IPS-11a (cell line): ENCODE results near the gene ZNF182.
"Not testable (repeated sequence)": the region's sequence is repeated elsewhere in the genome, so short reads cannot be mapped to it uniquely, and the experiment has no call there.

Experiments used
- H3K4me3 ChIP-seq: one replicate; pipeline ENCODE4 v1.5.1; 2013; ENCODE audit warnings: low read depth, low read length, control low read depth

Gene ZNF182

DNA sequence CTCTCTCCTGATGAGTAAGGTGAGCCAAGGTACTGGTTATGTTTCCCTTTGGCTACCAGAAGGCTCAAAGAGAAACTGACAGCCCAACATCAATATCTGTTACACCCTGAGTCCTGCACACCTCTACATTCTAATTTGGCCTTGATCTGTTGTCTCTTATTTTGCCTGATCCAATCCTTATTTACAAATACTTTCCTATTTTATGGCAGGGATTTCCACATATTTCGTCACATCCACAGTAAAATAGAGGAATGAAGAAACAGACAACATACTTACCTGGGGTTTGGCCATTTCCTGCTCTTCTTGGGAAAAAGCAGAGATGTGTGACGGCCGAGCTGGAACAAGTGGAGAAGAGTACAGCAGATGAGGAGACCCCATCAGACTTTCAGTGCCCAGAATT lies 1.5 kb downstream of the ZNF182 start:
- no peak overlapping the region for H3K4me3 ChIP-seq

DNA sequence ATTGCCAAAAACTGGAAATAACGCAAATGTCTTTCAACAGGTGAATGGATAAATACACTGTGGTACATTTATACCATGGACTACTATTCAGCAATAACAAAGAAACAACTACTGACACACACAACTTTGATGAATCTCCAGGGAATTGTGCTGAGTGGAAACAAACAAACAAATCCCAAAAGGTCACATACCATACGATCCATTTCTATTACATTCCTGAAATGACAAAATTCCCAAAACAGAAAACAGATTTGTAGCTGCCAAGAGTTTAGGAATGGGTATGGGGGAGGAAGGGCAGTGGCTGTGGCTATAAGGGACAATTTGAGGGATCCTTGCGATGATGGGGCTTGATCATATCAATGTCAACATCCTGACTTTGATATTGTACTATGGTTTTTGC lies 2.5 kb downstream of the ZNF182 start:
- H3K4me3 ChIP-seq, result no peak overlapping the region

DNA sequence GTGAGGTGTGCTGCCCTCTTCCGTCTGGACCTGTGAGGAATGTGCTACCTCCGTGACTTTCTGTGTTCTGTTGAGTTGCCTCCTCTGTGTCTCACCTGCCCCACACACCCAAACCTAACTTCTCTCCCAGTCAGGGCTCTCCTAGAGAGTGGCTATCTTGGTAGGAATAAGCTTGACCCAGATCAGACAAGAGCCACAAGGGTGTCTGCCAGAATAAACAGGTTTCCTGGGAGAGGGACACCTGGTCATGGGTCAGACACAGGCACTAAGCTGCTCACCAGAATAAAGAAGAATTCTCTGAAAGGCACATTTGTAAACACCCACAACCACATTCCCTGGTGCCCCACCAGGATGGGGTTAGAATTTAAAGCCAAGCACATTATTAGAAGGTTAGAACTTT lies 11.1 kb downstream of the ZNF182 start:
- no peak overlapping the region for H3K4me3 ChIP-seq

DNA sequence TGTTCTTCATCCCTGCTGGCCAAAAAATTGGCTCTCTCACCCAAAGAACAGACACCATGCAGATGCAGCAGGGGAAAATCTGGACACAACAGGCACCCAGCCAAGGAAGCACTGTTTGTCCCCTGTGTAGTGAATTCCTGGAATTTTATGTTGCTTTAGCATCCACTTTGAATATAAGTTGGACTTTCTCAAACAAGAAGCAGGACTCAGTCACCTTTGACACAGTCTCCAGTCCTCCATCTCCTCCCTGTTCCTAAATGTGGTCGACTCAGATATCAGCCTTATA lies 11.8 kb downstream of the ZNF182 start:
- H3K4me3 ChIP-seq, result no peak overlapping the region

DNA sequence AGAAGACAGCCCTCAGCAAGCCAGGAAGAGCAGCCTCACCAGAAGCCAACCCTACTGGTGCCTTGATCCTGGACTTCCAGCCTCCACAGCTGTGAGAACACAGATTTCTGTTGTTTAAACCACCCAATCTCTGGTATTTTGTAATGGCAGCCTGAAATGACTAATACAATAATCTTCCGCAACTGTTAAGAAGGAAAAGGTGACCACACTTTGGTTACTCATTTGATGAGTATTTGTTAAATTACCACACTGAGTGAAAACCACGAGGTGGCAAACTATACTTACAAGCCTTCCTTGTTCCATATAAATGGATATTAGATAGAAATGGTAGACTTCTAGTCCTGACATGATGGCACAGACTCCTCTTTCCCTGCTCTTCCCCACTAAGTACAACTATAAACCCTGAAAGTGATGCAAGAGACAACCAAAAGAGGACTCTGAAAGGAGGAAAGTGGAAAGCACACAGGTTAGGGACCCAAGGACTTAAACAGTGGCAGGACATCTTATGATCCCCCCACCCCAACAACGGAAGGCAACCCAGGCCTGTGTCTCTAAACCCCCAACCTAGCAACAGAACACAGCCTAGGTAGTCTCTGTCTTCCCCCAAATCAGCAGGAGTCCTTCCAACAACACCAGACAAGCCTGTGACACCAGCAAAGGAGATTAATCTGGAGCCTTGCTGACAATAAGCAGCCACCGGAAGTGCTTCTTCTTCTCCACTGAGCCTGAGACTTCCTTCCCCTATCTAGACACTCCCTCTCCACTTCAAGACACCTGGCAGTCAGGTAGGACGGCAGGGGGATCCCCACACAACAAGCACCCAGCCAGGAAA lies 12.3 kb downstream of the ZNF182 start:
- H3K4me3 ChIP-seq, result no peak overlapping the region

DNA sequence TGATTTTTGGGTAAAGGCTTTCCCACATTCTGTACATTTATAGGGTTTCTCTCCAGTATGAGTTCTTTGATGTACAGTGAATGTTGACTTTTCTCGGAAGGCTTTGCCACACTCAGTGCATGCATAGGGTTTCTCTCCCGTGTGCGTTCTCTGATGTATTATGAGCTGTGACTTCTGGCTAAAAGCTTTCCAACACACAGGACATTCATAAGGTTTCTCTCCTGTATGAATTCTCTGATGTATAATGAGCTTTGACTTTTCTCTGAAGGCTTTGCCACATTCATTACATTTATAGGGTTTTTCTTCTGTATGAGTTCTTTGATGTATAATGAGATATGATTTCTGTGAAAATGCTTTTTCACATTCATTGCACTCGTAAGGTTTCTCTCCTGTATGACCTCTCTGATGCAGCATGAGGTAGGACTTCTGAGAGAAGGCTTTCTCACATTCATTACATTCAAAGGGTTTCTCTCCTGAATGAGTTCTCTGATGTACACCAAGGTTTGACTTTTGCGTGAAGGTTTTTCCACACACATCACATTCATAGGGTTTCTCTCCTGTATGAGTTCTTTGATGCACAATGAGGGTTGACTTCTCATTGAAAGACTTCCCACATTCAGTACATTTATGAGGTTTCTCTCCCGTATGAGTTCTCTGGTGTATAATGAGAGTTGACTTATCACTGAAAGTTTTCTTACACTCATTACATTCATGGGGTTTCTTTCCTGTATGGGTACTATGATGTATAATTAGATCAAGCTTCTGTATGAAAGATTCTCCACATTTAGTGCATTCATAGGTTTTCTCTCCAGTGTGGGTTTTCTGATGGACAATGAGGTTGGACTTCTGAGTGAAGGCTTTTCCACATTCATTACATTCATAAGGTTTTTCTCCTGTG lies 27.3 kb downstream of the ZNF182 start:
- no peak overlapping the region for H3K4me3 ChIP-seq

DNA sequence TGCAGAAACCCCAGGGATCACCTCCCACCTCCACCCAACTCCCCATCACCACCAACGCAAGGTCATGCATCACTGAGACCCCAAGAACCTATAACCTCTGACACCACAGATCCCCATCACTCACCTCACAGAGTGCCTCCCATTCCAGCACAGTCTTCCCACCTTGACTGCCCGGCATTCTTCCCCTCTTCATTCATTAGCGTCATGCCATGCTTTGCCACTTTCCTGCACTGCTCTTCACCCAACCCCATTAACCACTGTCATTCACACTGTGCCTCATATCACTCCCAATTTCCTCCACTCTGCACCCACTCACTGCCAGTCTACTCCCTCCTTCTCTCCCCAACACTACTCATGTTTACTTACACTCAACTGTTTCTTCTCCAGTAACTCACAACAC lies 30.6 kb downstream of the ZNF182 start:
- H3K4me3 ChIP-seq, result no peak overlapping the region

DNA sequence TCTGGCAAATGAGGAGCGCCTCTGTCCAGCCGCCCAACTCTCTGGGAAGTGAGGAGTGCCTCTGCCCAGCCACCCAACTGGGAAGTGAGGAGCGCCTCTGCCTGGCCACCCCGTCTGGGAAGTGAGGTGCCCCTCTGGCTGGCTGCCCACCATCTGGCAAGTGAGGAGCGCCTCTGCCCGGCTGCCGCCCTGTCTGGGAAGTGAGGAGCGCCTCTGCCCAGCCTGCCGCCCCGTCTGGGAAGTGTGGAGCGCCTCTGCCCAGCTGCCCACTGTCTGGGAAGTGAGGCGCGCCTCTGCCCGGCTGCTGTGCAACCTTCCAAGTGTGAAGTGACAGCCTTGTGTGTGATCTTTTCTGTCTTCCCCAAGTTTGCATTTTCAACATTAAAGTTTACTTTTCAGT lies 38.3 kb downstream of the ZNF182 start:
- not testable (repeated sequence) for H3K4me3 ChIP-seq

DNA sequence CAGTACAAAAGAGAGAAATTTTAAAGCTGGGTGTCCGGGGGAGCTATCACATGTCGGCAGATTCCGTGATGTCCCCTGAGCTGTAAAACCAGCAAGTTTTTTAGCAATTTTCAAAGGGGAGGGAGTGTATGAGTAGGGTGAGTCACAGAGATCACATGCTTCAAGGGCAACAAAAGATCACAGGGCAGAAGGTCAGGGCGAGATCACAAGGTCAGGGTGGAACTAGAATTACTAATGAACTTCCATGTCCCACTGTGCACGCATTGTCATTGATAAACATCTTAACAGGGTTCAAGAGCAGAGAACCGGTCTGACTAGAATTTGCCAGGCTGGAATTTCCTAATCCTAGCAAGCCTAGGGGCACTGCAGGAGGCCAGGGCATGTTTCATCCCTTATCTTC lies 42.0 kb downstream of the ZNF182 start:
- H3K4me3 ChIP-seq, result not testable (repeated sequence)

DNA sequence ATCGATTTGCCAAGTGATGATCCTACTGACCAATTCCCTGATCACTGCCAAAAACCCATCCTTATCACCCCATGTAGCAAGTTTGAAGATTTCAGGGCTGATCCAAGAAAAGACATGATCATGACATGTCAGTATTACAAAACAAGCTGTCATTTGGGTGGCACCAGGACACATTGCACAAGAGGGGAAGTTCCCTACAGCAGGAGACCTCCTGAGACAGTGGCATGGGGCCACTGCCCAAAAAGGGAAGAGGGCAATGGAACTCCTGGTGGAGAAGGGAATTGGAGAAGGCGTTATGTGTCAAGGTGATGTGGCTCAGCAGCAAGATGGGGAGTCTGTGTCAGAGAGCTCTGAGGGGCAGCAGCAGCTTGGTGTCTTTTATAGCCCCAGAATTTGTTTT lies 43.4 kb downstream of the ZNF182 start:
- no peak overlapping the region for H3K4me3 ChIP-seq

DNA sequence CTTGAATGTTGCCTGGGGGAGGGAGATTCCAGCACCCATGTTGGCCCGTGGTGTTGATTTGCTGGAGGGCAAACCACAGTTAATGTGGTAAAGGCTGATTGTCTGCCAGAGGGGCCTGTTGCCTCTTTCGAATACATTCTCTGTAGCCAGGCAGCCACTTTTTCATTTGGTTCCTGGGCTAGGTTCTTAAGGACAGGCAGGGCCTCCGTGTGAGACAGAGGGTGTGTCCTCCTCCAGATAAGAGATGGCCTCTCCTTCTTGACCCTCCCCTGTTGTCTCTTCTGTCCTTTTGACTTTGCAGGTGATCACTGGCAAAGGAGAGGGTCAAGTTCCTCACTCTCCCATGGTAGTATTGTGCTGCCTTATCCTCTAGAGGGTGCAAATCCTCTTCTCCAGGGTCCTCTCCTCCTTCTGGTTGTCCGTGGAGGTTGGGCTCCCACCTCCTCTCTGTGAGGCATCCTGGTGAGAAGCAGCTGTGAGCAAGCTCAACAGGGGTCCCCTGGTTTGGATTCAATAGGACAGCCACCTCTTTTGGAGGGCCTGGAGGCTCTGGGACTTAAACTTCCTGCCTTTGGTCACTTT lies 44.9 kb downstream of the ZNF182 start:
- no peak overlapping the region for H3K4me3 ChIP-seq

DNA sequence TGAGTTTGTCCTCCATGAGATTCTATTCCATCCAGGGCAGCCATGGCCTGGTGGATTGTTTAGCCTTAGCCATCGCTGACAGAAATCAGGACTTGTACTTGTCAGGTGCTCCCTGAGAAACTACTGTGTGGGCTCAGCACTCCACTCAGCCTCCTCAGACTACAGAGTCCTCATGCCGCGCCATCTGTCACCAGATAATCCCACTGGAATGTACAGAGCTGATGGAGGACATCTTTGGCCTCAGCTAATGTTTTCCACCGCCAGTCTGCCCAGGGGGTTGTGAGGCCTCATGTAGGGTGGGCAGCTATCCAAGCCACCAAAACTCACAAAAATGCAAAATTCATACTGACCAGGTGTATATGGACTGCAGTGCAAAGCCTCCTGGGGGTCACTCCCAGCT lies 45.6 kb downstream of the ZNF182 start:
- not testable (repeated sequence) for H3K4me3 ChIP-seq

DNA sequence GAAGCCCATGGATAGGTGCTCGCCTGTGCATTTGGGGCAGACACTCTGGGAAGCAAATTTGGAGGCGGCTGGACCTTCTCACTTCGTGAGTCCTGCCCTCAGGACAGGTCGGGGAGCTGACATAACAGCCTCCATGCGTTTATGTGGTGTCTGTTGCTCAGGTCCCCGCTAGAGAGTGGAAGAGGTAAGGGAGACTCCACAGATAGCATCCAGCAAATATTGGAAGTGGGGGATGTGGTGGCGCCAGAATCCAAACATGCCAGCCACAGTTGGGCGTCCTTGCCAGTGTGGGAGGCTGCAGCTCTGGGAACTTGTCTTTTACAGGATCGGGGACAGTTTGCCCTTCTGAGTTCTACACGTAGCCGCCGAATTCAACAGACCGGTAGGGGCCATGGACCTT lies 47.8 kb downstream of the ZNF182 start:
- no peak overlapping the region for H3K4me3 ChIP-seq

DNA sequence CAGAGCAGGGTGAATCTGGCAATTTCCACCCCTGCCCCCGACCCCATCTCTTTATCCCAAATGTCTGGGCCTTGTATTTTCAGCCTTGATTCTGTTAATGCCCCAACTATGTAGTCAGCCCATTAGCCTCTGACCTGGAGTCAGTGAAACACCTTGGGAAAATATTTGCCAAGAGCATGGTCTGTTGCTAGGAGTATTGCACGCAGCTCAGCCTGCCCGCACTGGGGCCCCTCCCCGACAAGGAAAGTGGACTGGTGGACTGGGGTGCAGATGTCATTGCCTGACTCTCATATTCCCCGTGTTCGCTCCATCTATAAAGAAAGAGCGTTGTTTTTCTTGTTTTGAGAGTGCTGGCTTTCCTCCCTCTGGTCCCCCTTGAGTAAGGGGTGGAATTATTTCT lies 48.5 kb downstream of the ZNF182 start:
- not testable (repeated sequence) for H3K4me3 ChIP-seq

DNA sequence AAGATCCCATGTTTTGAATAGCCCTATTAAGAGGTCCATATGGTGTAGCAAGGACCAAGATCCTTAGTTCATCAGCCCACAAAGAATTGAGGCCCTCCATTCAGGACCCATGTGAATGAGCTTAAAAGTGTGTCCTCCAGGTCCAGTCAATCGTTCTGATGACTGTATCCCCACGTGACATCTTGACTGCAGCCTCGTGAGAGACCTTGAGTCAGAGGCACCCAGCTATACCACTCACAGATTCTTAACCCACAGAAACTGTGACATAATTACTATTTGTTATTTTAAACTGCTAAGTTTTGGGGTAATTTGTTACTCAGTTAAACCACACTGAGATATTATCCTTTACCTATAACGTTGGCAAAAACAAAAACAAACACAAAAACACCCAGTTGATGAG lies 62.4 kb downstream of the ZNF182 start:
- no peak overlapping the region for H3K4me3 ChIP-seq

DNA sequence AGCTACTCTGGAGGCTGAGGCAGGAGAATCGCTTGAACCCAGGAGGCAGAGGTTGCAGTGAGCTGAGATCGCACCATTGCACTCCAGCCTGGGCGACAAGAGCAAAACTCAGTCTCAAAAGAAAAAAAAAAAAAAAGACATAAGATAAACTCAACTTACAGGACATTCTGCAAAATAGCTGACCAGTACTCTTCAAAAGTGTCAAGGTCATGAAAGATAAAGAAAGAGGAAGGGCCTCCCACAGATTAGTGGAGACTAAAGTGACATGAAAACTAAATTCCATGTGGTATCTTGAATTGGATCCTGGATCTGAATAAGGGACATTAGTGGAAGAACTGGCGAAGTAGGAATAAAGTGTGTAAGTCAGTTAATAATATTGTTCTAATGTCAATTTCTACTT lies 63.3 kb downstream of the ZNF182 start:
- H3K4me3 ChIP-seq, result no peak overlapping the region

DNA sequence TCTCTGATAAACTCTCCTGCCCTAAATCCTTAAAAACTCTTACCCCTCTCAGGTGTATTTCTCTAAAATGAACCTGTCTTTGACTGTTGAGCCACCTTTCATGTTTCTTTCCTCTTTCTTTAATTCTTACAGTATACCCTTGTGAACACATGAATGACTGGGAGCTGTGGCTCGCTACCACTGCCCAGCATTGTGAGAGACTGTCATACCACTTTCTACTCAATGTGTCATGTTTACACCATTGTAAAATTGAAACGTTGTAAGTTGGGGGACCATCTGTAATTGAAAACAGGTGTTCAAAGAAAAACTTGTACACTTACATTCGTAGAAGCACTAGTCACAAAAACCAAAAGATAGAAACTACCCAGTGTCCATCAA lies 66.9 kb downstream of the ZNF182 start:
- H3K4me3 ChIP-seq, result no peak overlapping the region

DNA sequence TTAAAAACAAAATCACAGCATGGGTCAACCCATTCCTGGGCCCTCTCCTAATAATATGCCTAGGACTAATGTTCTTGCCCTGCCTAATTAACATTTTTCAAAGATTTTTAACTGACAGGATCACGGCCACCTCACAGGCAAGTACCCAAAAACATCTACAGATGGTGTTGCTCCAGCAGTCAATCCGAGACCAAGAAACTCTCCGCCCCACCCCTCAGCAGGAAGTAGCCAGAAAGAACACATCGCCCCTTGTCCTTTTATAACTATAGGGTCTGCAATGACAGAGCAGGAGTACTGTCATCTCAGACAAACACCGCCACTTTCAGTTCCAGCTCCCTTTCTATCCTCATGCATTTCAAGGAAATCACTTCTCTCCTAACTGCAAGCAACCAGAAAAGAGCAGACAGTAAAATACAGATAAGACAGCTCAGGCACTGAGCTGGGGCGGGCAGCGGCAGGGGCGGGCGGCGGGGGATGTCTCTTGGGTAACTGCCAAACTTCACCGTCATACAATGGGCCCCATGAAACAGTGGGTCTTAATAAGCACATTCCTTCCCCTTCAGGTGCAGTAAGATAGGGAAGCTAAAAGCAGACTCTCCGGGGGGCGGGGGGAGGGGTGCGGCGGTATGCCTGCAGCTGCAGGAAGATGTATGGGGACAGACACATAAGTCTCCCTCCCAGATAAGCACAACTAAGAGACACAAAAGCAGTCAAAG lies 67.4 kb downstream of the ZNF182 start:
- no peak overlapping the region for H3K4me3 ChIP-seq

DNA sequence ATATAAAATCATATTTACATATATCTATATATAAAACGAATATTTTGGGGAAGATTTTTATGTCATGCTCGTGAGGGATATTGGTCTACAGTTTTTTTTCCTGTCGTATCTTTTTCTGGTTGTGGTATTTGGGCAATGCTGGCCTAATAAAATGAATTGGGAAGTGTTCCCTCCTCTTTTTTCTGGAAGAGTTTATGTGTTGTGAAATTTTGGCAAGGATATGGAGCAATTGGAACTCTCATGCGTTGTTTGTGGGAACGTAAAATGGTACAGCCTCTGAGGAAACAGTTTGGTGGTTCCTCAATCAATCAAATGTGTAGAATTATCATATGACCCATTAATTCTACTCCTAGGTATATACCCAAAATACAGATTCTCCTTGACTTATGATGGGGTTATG lies 69.8 kb downstream of the ZNF182 start:
- H3K4me3 ChIP-seq, result no peak overlapping the region

DNA sequence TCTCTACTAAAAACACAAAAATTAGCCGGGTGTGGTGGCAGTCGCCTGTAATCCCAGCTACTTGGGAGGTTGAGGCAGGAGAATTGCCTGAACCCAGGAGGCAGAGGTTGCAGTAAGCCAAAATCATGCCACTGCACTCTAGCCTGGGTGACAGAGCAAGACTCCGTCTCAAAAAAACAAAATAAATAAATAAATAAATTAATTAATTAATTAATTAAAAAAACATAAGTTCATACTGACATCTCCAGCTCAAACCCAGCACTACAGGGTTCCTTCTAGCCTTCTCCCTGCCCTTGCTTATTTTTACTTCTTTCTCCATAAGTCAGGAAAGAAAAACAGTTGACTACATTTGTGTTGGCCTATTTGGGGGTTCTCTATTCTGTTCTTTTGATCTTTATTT lies 71.8 kb downstream of the ZNF182 start:
- H3K4me3 ChIP-seq, result not testable (repeated sequence)

DNA sequence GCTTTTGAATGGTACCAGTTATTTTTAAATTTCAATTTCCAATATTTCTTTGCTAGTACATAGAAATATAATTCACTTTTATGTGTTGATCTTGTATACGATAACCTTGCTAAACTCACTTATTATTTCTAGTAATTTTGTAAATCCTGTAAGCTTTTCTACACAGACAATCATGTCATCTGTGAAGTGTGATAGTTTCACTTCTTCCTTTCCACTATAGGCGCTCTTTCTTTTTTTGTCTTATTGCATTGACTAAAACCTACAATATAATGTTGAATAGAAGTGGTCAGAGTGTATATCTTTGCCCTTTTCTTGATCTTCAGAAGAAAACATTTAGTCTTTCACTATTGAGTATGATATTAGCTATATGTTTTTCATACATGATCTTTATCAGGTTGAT lies 76.6 kb downstream of the ZNF182 start:
- H3K4me3 ChIP-seq, result no peak overlapping the region
